GM18507 (cell line): ENCODE results near the gene PKP2.

ENCODE experiments used
- DNase-seq: peaks from one replicate; pipeline ENCODE4 v3.0.0; 2011; ENCODE audit warnings: low read depth; ENCODE audit not compliant: insufficient read length; ENCODE audit errors: extremely low spot score
- FAIRE-seq: peaks from 2 replicates; lab custom pipeline; 2011; peaks lifted over from hg19 to GRCh38; lab: Jason Lieb, UNC

PKP2 gene

DNA sequence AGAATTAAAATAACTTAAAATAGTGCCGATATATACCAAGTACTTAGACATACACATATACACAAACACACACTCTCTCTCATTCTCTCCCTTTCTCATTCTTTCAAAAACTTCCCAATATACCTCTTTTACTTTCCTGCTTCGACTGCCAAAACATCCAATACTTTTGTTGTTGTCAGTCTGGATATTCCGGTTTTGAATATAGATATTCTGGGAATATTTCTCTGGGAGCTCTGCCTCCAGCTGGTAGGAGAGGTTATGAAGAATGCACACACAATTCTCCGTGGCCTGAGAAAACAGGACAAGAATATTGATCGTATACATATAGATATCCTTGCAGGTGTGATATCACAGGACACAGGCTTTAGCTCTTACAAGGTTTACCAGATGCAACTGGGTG, 74.2 kb downstream of the PKP2 start:
- no peak for DNase-seq

DNA sequence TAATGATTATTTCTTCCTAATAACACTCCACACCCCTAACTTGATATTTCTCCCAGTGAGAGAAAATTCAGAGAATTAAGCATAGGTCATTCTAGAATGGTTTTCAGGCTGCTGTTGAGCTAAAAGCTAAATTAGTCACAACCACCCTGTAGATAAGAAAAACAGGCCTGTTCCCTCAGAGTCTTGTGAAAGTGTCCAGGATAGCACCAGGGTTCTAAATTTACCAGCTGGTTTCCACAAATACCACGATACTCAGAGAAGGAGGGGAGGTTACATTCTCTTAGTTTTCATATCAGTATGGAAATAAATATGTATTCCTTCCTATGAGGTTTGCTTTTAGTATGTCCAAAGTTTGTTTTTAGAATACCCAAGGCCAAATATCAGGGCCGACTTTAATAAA, 74.9 kb downstream of the PKP2 start:
- FAIRE-seq (no peak), DNase-seq (no peak)

More for the DNA sequence above, 74.2 kb downstream of the PKP2 start:
- FAIRE-seq, result no peak

DNA sequence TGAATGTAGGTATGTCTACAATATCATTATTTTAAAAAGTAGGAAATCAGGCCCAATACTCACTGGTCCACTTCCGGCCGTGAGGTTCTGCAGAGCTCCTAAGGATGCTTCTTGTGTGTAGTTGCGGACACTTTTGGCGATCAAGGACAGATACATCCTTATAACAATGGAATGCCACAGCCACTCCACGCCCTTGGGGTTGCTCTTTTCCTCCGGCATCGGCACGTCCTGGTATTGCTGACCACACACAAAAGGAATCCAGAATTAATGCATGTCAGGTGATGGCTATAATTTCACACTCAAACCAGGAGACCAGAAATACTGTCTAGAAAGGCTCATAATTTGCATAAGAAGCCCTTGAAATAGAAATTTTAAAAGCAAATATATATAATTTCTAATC, 75.3 kb downstream of the PKP2 start:
- FAIRE-seq, result no peak
- no peak for DNase-seq

DNA sequence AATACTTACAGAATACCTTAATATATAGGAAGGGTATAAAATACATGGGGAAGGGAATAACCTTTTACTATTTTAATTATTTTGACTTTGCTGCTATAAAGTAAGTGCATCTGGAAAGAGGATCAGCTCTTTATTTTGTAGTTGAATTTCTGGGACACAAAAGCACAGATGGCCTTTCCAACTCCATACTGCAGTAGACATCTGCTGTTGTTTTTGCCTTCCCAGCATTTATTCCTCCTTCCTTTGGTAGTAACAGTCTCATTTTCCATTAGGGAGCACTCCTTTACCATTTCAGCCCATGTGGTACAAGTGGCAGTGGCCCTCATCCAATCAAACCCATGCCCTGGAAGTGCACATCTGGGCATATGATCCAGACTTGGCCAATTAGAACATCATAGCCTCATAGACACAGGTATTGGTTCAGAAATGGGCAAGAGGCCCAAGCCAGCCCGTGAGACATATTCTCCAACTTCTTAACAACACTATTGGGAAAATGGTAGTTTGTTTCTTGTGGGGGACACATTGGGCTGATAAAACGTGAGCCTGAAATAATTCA, 76.1 kb downstream of the PKP2 start:
- no peak for FAIRE-seq
- DNase-seq, result no peak

DNA sequence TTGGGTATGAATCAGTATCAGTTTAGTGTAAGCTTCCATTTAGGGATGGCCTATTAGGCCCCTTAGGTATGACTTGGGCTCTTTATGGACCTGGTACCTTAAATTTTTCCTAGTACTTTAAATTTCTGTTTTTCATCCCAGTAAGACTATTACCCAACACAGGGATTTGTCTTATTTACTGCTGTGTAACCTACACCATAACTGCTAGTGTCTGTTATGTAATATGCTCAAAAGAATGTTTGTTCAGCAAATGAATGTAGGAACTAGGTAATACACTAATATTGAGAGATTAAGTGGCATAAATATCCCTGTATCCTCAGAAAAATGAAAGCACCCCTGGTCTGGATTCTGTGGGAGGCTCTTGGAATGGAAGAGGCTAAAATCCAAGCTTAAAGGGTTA, 77.2 kb downstream of the PKP2 start:
- FAIRE-seq (no peak), DNase-seq (no peak)

DNA sequence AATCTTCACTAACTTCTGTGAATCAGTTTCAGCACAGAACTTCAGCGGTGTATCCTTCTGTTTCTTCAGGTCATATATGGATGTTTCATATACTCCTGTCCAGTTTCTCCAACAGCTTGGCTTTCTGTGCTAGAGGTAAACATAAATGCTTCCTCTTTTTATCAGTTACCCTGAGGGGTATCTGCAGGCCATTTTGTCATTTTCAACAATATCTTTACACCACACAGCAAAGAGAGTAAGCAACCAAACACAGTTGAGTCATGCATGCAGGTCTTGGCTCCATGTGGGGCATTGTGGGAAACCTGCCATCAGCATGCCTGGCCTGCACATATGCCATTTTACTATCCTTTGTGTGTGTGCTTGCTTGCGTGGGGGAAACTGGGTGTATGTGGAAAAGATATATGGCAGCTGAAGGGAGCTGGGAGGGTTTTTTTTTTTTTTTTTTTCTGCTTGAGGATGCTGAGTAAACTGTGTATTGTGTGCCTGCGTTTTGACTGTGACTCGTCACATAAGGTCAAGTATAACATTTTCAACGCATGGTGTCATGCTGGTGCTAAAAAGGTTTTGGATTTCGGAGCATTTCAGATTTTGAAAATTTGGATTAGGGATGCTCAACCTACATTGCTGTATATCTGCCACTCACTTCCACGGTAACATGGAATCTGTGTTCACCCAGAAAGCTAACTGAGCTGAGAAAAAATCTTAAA, 84.7 kb downstream of the PKP2 start:
- FAIRE-seq, result no peak
- DNase-seq, result no peak

DNA sequence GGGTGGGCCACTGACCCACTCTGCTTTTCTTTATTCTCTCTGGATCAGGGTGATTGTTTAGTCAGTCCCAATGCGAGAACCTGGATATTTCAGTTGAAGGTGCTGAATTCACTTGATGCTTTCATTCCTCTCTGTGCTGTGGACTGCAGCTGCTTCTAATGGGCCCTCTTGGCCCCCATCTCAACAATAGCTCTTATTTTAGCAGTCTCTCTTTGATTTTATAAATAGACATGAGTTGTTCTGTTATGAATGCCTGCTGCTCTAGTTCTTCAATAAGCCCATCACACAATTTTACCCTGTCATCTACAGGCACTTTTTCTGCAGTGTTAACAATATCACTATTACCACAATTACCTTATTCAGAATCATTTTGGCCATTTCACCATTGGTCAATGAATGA, 86.7 kb downstream of the PKP2 start:
- no peak for FAIRE-seq

DNA sequence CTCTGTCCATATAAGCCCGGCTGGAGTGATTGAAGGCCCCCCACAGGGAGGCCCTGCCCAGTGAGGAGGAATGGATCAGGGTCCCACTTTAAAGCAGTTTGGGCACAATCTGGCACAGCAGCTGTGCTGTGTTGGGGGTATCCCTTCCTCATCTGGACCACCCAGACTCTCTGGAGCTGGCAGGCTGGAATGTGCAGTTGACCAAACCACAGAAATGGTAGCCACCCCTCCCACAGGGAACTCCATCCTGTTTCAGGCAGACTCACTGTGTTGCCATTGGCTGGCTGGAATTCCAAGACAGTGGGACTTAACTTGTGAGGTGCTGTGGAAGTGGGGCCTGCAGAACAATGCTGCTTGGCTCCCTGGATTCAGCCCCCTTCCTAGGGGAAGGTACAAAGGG, 87.4 kb downstream of the PKP2 start:
- DNase-seq, result no peak
- FAIRE-seq, result no peak

More for the DNA sequence above, 86.7 kb downstream of the PKP2 start:
- DNase-seq, result no peak

DNA sequence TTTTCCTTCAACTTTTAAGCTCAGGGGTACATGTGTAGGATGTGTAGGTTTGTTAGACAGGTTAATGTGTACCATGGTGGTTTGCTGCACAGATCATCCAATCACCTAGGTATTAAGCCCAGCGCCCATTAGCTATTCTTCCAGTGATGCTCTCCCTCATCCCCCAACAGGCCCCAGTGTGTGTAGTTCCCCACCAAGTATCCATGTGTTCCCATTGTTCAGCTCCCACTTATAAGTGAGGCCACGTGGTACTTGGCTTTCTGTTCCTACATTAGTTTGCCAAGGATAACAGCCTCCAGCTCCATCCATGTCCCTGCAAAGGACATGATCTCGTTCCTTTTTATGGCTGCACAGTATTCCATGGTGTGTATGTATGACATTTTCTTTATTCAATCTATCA, 92.3 kb downstream of the PKP2 start:
- no peak for DNase-seq
- no peak for FAIRE-seq

DNA sequence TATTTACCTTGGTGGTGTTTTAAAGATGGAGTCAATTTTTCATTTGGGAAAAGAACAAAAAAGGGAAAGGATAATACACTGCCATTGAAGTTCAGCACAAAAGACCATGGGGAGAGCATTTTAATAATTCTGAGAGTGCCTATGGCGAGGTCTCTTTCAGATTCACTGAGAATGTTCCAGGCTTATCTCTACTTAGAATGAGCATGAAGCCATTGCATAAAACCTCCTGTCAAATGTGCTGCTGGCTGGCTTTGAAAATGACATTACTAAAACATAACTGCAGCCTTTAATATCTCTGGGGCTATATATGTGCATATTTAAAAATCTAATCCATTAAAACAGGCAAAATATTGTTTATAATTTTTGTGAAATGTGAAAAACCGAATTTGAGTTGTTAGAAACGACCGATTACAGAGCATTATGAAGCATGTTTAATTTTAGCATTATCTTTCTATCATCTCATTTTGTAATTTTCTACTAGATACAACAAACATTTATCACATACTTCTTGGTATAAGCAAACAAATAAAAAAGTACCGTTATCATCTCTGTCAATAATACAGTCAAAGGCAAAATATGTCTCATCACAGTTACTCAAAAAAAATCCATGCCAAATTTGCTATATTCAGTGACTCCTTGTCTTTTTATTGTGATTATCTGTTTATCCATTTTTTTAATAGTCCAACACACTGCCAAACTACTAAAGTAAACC, 95.2 kb downstream of the PKP2 start:
- DNase-seq, result no peak
- FAIRE-seq, result no peak

DNA sequence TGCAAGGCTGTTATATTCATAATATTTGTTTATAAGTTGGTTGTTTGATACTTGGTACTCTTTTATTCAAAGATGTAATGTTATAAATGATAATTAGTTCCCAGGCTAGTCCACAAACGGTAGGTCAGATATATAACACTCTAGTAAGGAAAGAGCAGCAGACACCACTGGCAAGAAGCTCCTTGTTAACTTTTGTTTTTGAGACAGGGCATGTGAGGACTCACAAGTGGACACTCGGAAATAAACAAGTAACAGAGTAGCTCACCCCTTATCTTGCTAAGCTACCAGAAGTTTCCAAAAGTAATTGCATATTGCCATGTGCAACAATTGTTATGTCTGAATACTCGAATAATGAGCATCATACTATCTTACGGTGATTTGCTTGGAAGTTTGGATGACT, 102.3 kb downstream of the PKP2 start:
- no peak for DNase-seq
- FAIRE-seq, result no peak

DNA sequence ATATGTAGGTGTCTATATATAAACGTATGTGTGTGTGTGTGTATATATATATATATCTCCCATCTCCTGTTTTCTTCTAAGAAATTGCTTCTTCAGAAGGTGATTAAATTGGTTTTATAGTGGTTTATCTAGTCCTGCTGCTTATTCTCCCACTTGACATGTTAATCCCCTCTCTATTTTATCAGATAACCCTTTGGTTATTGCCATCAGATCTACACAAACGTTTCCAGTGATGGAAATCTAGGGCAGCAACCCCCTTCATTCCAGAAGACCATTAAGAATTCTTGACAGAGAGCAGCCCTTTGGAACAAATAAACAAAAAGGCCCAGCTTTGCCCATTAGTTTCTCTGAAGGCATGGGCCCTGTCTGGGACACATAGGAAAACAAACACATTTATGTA, 106.7 kb downstream of the PKP2 start:
- FAIRE-seq (no peak), DNase-seq (no peak)

DNA sequence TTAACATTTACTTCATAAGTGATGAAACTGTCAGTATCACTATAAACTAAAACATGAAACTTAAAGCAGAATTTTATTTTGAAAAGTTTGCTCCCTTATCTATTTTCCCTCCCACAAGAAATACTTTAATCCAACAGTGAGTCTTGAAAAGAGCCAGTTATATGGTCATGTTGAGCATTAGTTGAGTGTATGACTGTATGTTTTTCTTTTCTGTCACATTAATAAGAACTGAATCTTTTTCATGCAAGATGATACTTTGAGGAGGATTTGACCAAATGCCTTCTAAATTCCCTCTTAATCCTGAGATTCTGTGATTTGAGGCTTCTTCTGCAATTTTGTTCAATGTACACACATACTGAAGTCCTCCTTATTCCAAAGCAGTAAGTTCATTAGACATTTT, 107.1 kb downstream of the PKP2 start:
- DNase-seq (no peak), FAIRE-seq (no peak)

DNA sequence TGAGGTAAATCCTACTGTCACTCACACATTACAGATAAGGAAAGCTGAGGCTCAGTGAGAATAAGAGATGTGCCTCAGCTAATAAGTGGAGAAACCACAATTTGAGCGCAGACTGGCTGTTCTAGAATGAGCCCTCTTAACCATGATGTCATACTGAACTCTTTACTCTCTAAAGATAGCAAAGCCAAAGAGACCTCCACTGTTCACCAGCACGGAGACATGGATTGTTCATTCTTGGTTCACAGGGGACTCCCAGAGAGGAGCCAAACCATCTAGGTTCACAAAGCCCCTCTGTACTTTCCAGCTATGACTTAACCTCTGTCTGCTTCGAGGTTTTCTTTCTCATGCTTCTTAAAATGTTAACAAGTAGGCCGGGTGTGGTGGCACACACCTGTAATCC, 108.2 kb downstream of the PKP2 start:
- DNase-seq (no peak), FAIRE-seq (no peak)

DNA sequence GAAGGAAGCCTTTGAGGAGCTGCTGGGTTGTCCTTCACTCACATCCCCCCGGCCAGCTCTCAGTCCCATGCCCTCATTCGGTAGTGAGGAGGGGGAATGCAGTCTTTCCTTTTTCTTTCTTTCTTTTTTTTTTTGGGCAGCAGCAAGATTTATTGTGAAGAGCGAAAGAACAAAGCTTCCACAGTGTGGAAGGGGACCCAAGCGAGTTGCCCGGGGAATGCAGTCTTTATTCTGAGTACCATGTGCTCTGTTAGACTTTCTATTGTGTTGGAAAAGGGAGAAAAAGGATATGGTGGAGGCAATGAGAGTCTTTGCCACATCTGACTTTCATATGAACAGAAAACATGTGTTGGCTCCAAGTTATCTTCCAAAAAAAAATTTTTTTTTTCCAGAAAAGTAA, 111.0 kb downstream of the PKP2 start:
- no peak for FAIRE-seq
- no peak for DNase-seq

DNA sequence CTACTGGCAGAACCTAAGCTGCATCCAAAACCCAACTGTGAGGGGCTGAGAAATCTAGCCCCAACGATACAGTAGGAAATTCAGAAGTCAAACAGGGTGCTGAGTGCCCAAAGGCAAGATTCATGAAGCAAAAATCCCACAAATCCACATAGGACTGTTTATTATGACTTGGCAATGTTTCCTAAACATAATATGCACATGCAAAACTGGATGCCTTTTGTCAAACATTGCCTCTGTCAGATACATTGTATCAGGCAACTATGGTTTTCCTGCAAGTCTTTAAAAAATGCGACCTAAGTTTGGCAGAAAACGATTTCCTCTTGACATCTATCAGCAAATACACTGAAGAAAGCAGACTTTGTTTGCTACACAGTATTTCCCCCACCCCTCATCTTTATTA, 113.5 kb downstream of the PKP2 start:
- FAIRE-seq, result no peak
- no peak for DNase-seq

DNA sequence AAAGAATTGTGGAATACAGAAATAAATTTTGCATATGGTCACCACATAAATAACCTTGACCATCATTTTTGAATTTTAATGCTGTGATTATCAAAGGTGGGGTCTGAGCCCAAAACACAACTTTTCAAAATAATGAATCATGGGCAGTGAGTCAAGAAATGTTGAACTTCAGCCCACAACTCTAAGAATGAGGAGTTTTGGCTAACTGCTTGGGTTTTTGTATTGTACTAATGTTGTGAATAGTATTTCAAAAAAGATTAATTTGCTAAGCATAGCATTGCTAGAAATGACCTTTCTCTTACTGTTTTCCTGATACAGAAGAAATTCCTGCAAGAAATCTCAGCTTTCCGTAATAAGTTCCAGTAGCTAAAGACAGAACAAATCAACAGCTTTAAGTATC, 116.5 kb downstream of the PKP2 start:
- no peak for DNase-seq
- no peak for FAIRE-seq

DNA sequence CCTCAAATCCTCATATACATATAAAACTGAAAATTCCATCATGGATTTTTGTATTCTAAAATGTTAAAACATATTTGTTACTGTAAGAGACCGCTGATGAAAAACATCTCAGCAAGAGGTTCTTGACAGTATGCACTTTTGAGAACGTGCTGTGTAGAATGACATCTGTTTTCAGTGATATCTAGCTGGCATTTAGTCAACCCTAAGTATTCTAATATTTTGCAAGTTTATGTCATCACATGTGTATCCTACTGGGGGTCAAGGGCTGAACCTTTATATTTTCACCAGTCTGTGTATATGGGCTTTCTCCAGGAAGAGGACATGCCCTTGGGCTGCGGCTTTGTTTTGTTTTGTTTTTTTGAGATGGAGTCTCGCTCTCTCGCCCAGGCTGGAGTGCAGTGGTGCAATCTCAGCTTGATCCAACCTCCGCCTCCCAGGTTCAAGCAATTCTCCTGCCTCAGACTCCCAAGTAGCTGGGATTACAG, 118.8 kb downstream of the PKP2 start:
- FAIRE-seq, result no peak
- no peak for DNase-seq

DNA sequence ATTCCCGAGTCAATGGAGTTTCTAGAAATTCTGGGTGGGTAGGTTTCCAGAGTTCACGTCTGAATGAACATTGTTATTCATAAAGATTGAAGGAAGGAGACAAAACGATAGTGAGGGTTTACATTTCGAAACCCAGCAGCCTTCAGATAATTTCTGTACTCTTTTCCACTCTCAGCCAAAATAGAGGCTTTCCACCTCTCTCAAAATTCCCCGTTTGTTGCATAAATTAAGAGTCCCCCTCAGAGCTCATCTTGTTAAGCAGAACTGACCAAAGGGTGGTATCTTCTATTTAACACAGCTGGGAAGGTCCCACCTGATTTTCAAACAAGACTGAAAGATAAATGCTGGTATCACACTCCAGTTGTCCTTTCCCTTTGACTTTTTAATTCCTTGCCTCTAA, 119.4 kb downstream of the PKP2 start:
- DNase-seq (no peak), FAIRE-seq (no peak)

DNA sequence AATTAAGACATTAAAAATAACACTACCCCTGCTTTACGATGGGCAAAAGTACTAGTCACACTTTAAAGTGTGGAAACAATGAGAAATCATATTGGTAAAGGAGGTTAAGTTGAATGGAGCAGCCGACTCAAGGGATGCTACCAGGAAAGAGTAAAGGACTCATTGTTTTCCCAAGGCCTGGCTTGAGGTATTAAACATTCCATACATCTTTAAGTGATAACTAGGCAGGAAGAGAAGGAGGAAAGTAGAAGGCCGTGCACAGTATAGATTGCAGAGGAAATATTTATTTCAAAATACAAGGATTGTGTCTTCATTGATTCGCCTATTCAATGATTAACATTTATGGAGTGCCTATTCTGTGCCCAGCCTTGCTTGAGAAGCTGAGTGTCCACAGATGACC, 120.3 kb downstream of the PKP2 start:
- FAIRE-seq (no peak), DNase-seq (no peak)

DNA sequence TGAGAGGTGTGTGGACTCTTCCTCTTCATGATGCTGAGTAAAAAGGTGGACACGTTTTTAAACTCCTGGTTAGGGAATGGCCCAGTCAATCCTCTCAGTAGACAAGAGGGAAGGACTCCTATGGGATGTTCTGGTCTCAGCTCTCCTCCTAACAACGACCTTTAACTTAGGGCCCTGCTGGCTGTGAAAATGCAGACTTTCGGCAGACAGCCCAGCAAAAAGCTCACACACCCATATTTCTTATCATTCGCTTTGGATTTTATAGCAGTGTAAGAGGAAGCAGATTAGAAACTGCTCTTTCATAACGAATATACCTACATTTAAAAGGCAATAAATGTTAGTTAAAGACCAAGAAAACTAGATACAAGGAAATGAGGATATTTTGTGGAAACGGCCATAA, 122.9 kb downstream of the PKP2 start:
- DNase-seq (no peak), FAIRE-seq (no peak)
